GM06990 (cell line): ENCODE results near the gene ARHGAP40.
A peak's percentile ranks its signal among the peaks of the same experiment; 100 is the strongest.

Experiments
- DNase-seq: peaks from one replicate; pipeline ENCODE4 v3.0.0-alpha.2; 2011; ENCODE audit not compliant: insufficient read length; ENCODE audit errors: extremely low read depth
- H3K27me3 ChIP-seq: replicated peaks from 2 replicates; pipeline ENCODE4 v1.6.0; 2011; ENCODE audit warnings: low read length; ENCODE audit not compliant: control insufficient read depth, insufficient read depth
- H3K36me3 ChIP-seq: 2 replicates; pipeline ENCODE4 v1.5.1; 2011; ENCODE audit warnings: low read length; ENCODE audit not compliant: control insufficient read depth, insufficient read depth
- H3K4me3 ChIP-seq: replicated peaks from 2 replicates; pipeline ENCODE4 v1.5.1; 2011; ENCODE audit warnings: low read depth, mild to moderate bottlenecking, control low read depth, low read length
- TF ChIP-seq, protein P1 (sequence below): IDR thresholded peaks from 2 replicates; pipeline ENCODE4 v1.5.1; 2011; ENCODE audit warnings: low read length, control low read depth, mild to moderate bottlenecking, inconsistent platforms; ENCODE audit not compliant: insufficient read depth, poor library complexity, severe bottlenecking

Gene ARHGAP40

GRCh38 chr20:38672504-38672903 lies 70.9 kb downstream of the ARHGAP40 start:
- Histone ChIP-seq H3K27me3 (no peaks in the 10 kb centered on the region; the same call in 1 of the 2 replicates), H3K4me3 (no peak overlapping the region), H3K36me3 (no peaks in the 10 kb centered on the region)
- TF ChIP-seq, protein P1, sequence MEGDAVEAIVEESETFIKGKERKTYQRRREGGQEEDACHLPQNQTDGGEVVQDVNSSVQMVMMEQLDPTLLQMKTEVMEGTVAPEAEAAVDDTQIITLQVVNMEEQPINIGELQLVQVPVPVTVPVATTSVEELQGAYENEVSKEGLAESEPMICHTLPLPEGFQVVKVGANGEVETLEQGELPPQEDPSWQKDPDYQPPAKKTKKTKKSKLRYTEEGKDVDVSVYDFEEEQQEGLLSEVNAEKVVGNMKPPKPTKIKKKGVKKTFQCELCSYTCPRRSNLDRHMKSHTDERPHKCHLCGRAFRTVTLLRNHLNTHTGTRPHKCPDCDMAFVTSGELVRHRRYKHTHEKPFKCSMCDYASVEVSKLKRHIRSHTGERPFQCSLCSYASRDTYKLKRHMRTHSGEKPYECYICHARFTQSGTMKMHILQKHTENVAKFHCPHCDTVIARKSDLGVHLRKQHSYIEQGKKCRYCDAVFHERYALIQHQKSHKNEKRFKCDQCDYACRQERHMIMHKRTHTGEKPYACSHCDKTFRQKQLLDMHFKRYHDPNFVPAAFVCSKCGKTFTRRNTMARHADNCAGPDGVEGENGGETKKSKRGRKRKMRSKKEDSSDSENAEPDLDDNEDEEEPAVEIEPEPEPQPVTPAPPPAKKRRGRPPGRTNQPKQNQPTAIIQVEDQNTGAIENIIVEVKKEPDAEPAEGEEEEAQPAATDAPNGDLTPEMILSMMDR = no peak
- DNase-seq = no peak

- Histone ChIP-seq H3K36me3 (no peaks in the 10 kb centered on the region), H3K4me3 (no peak overlapping the region; the same call in 1 of the 2 replicates), H3K27me3 (no peaks in the 10 kb centered on the region; the same call in 1 of the 2 replicates)
- no peak for DNase-seq
- TF ChIP-seq, protein P1 = no peak
Measured at GRCh38 chr20:38673261-38673660, 71.7 kb downstream of the ARHGAP40 start.

- Histone ChIP-seq H3K4me3 (peak overlapping the region; percentile 70), H3K36me3 (no peaks in the 10 kb centered on the region), H3K27me3 (no peaks in the 10 kb centered on the region; the same call in 1 of the 2 replicates)
- no peak for DNase-seq
- TF ChIP-seq, protein P1 = no peak
Measured at GRCh38 chr20:38673725-38674091, 72.1 kb downstream of the ARHGAP40 start.

DNA sequence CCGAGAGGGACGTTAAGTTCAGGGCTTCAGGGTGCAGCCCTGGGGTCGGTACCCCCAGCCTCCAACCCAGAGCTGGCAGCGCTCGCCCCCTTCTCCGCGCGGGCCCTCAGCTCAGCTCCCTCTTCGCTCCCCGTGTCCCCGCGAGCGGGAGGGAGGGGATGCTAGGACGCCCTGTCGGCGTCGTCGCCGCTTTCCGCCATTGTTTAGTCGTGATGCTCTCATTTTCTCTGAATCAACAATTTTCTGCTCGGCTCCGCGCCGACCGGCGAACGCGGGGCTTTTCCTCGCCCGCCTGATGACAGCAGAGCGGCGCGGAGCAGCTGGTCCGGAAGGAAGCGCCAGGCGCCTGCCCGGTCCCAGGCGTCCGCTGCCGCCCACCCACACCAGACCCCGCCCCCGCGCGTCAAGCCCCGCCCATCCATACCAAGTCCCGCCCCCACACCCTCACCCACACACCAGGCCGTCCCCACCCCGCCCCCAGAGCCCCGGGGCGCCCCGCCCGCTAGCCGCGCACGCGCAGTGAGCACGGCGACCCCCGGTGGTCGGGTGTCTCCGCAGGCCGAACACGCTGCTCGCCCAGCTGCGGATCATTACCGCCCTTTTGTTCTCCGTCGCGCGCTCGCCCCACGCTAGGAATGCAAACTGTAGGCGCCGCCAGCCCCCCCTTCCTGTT lies 72.6 kb downstream of the ARHGAP40 start:
- peak; percentile 85 for DNase-seq

GRCh38 chr20:38674765-38675133 lies 73.1 kb downstream of the ARHGAP40 start:
- TF ChIP-seq, protein P1 = no peak
- Histone ChIP-seq H3K4me3 (peak overlapping the region; percentile 16; the same call in 1 of the 2 replicates), H3K36me3 (no peaks in the 10 kb centered on the region), H3K27me3 (no peaks in the 10 kb centered on the region; the same call in 1 of the 2 replicates)
- DNase-seq = no peak

More for the DNA sequence above, 72.6 kb downstream of the ARHGAP40 start:
- Histone ChIP-seq H3K36me3 (no peaks in the 10 kb centered on the region), H3K27me3 (no peaks in the 10 kb centered on the region; the same call in 1 of the 2 replicates), H3K4me3 (peak overlapping the region; percentile 70)
- TF ChIP-seq, protein P1 = no peak

- no peaks in the 10 kb centered on the region; the same call in 1 of the 2 replicates for H3K27me3 ChIP-seq
- no peak for DNase-seq
- TF ChIP-seq, protein P1 = no peak
Measured at GRCh38 chr20:38676576-38676975, 75.0 kb downstream of the ARHGAP40 start.

More at GRCh38 chr20:38676576-38676975, 75.0 kb downstream of the ARHGAP40 start:
- Histone ChIP-seq H3K4me3 (no peak overlapping the region), H3K36me3 (no peaks in the 10 kb centered on the region)
